A673 (cell line): ENCODE results near the gene AFF1. TPM values are rescaled to one million over a fixed set of nuclear protein-coding genes. Genes with fewer than 3 reads are reported as not detected.

ENCODE experiments used
- BruUV-seq: library from RNA; stranded (reverse); fragments of 400-500 nt; replicated peaks from 2 replicates; lab custom pipeline; 2021; lab: Mats Ljungman, UMichigan
- CTCF ChIA-PET: fragments of 300-600 bp; sonication (Branson Sonifier 250); formaldehyde crosslinking; loops from one replicate; lab custom pipeline; 2022; ENCODE audit warnings: antibody characterized with exemption; lab: Charles Lee
- POLR2A ChIA-PET: fragments of 300-600 bp; sonication (Branson Sonifier 250); formaldehyde crosslinking; loops from one replicate; lab custom pipeline; 2022; ENCODE audit warnings: antibody characterized with exemption; ENCODE audit not compliant: low non-redundant PET; lab: Charles Lee
- DNase-seq: peaks from one replicate; pipeline ENCODE4 v3.0.0-alpha.2; 2015; ENCODE audit warnings: low spot score
- H3K27ac ChIP-seq: fragments of 200-600 bp; sonication (generic); 2 replicates; pipeline ENCODE4 v1.5.1; 2016; ENCODE audit warnings: mixed run types, low read depth, mild to moderate bottlenecking, mixed read lengths, antibody characterized with exemption, low read length; ENCODE audit not compliant: poor library complexity, severe bottlenecking
- H3K27me3 ChIP-seq: fragments of 200-600 bp; sonication (generic); replicated peaks from 2 replicates; pipeline ENCODE4 v1.6.1; 2017; ENCODE audit warnings: mixed run types, low read depth, mild to moderate bottlenecking, mixed read lengths, antibody characterized with exemption, low read length; ENCODE audit not compliant: insufficient read depth, poor library complexity
- H3K36me3 ChIP-seq: fragments of 200-600 bp; sonication (generic); 2 replicates; pipeline ENCODE4 v1.6.1; 2016; ENCODE audit warnings: mixed run types, mild to moderate bottlenecking, mixed read lengths, antibody characterized with exemption, low read length; ENCODE audit not compliant: insufficient read depth, poor library complexity, severe bottlenecking
- H3K4me1 ChIP-seq: fragments of 200-600 bp; sonication (generic); 2 replicates; pipeline ENCODE4 v1.6.1; 2017; ENCODE audit warnings: mixed run types, mild to moderate bottlenecking, mixed read lengths, antibody characterized with exemption, low read length; ENCODE audit not compliant: insufficient read depth, poor library complexity, severe bottlenecking
- H3K4me3 ChIP-seq: fragments of 200-600 bp; sonication (generic); 2 replicates; pipeline ENCODE4 v1.5.1; 2016; ENCODE audit warnings: low read depth, mixed run types, mild to moderate bottlenecking, mixed read lengths, low read length; ENCODE audit not compliant: poor library complexity, severe bottlenecking
- H3K9me3 ChIP-seq: fragments of 200-600 bp; sonication (generic); 2 replicates; pipeline ENCODE4 v1.6.1; 2016; ENCODE audit warnings: mixed run types, low read depth, mild to moderate bottlenecking, mixed read lengths, antibody characterized with exemption, low read length; ENCODE audit not compliant: poor library complexity, severe bottlenecking
- EZH2 ChIP-seq: fragments of 200-600 bp; sonication (generic); IDR thresholded peaks from 2 replicates; pipeline ENCODE4 v1.6.1; 2017; ENCODE audit warnings: borderline replicate concordance, low read depth, mild to moderate bottlenecking, mixed read lengths, antibody characterized with exemption, low read length; ENCODE audit not compliant: poor library complexity, severe bottlenecking
- intact Hi-C: fragments of 100-400 bp; cut with micrococcal nuclease; formaldehyde crosslinking; loops from one replicate; pipeline ENCODE4 v1.10.0; 2022; ENCODE audit not compliant: unreplicated experiment
- total RNA-seq: library from RNA; stranded (reverse); gene quantifications from 2 replicates; pipeline ENCODE4 v1.2.3, GENCODE V29; 2021
- TF ChIP-seq, protein P1 (sequence below): fragments of 300-800, 200-600 bp; sonication (generic); conservative IDR thresholded peaks from 2 replicates; pipeline ENCODE4 v1.5.1; 2017; ENCODE audit warnings: low read depth, mild to moderate bottlenecking, antibody characterized with exemption, low read length, moderate library complexity, mixed read lengths

Gene AFF1
- total RNA-seq, 1 experiment from 2014 or later: 60.1 TPM

- no peak for DNase-seq
Measured at GRCh38 chr4:87017580-87018342, 83.0 kb downstream of the AFF1 start.

GRCh38 chr4:87018753-87019152 lies 83.9 kb downstream of the AFF1 start:
- Histone ChIP-seq H3K4me1 (peaks cover 49% of the 10 kb centered on the region), H3K36me3 (no peaks in the 10 kb centered on the region), H3K27me3 (no peaks in the 10 kb centered on the region), H3K27ac (no peak overlapping the region), H3K9me3 (no peaks in the 10 kb centered on the region), H3K4me3 (no peak overlapping the region)
- DNase-seq: no peak
- ChIA-PET CTCF (no interaction called here), POLR2A (no interaction called here)
- TF ChIP-seq, protein P1, sequence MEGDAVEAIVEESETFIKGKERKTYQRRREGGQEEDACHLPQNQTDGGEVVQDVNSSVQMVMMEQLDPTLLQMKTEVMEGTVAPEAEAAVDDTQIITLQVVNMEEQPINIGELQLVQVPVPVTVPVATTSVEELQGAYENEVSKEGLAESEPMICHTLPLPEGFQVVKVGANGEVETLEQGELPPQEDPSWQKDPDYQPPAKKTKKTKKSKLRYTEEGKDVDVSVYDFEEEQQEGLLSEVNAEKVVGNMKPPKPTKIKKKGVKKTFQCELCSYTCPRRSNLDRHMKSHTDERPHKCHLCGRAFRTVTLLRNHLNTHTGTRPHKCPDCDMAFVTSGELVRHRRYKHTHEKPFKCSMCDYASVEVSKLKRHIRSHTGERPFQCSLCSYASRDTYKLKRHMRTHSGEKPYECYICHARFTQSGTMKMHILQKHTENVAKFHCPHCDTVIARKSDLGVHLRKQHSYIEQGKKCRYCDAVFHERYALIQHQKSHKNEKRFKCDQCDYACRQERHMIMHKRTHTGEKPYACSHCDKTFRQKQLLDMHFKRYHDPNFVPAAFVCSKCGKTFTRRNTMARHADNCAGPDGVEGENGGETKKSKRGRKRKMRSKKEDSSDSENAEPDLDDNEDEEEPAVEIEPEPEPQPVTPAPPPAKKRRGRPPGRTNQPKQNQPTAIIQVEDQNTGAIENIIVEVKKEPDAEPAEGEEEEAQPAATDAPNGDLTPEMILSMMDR: no peak
- intact Hi-C loops: no loop called here
- no TSS peak for BruUV-seq

More at GRCh38 chr4:87017580-87018342, 83.0 kb downstream of the AFF1 start:
- H3K9me3 ChIP-seq: no peaks in the 10 kb centered on the region
- BruUV-seq: no TSS peak
- no peaks in the 10 kb centered on the region for H3K36me3 ChIP-seq
- ChIA-PET CTCF (no interaction called here), POLR2A (no interaction called here)
- TF ChIP-seq, protein P1: no peak
- TF ChIP-seq EZH2: no peak
- intact Hi-C loops: no loop called here
- H3K27ac ChIP-seq: no peak overlapping the region
- H3K4me1 ChIP-seq: peaks cover 57% of the 10 kb centered on the region
- H3K27me3 ChIP-seq: no peaks in the 10 kb centered on the region
- no peak overlapping the region for H3K4me3 ChIP-seq

DNA sequence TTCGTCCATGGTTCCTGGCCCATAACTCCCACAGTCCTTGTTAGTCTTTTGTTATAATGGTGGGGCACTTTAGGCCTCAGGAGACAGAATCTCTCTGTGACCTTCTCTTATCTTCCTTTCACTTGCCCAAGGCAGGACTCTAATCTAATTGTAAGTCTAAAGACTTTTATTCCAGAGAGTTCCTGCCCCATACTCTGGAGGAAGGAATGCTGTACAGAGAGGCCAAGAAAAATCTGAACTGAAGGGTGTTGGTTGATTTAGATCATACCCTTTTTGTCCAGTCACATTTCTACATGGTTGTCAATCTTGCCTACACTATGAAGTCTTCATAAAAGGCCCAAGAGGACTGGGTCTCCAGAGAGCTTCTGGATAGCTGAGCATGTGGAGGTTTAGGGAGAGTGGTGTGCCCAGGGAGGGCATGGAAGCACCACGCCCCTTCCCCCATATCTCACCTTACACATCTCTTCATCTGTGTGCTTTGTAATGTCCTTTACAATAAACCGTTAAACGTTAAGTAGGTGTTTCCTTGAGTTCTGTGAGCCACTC lies 84.5 kb downstream of the AFF1 start:
- no peaks in the 10 kb centered on the region for H3K9me3 ChIP-seq
- BruUV-seq: no TSS peak
- intact Hi-C loops: no loop called here
- no peaks in the 10 kb centered on the region for H3K36me3 ChIP-seq
- ChIA-PET CTCF (no interaction called here), POLR2A (no interaction called here)
- DNase-seq: no peak
- no peaks in the 10 kb centered on the region for H3K27me3 ChIP-seq
- no peak overlapping the region for H3K4me3 ChIP-seq
- TF ChIP-seq, protein P1: no peak
- peaks cover 45% of the 10 kb centered on the region for H3K4me1 ChIP-seq
- H3K27ac ChIP-seq: no peak overlapping the region
